NT2/D1 (cell line): ENCODE measurements around the gene MOB3B.

Experiments used
- SUZ12 ChIP-seq: IDR thresholded peaks from 2 replicates; pipeline ENCODE4 v1.6.1; 2011; ENCODE audit not compliant: insufficient read length, insufficient read depth; ENCODE audit errors: extremely low read depth
- YY1 ChIP-seq: IDR thresholded peaks from 2 replicates; pipeline ENCODE4 v1.6.1; 2011; ENCODE audit not compliant: insufficient read length, insufficient read depth
- ZNF274 ChIP-seq: IDR thresholded peaks from 2 replicates; pipeline ENCODE4 v1.6.1; 2011; ENCODE audit warnings: mild to moderate bottlenecking, low read depth, low read length

- TF ChIP-seq ZNF274 (no peak), YY1 (no peak), SUZ12 (no peak)
These were observed 54.5 kb downstream of the MOB3B start for GRCh38 chr9:27475057-27475595.
